Measurements from ENCODE around the gene TMEM163. TPM values are rescaled to one million over a fixed set of nuclear protein-coding genes. Genes with fewer than 3 reads are reported as not detected.

The TMEM163 gene
- total RNA-seq, 1 donor from 2014 or later: not detected

DNA sequence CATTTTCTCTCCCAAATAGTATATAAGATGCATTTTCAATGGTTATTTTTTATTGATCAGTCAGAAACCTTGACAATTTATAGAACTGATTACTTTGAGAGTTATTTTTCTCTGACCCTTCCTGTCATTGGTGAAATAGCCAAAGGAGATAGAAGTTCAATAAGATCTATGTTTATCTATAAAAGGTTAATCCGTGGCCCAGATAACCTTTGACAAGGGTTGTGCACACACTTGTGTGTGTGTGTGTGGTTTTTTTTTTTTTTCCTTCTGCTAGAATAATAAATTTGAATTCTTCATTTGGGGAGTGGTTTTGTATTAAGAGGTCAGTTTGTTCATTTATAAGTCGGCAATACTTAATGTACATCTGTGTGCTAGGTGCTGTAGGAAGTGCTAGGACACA lies 304.9 kb downstream of the TMEM163 start:
- no peaks in the 10 kb centered on the region for H3K9me3 Mint-ChIP-seq (ENCODE audit: unreplicated experiment)
- peaks cover 3% of the 10 kb centered on the region for H3K4me1 Mint-ChIP-seq (ENCODE audit: unreplicated experiment)
- H3K27ac Mint-ChIP-seq (ENCODE audit: unreplicated experiment): no peak overlapping the region
- no peaks in the 10 kb centered on the region for H3K36me3 Mint-ChIP-seq (ENCODE audit: unreplicated experiment)
- H3K27me3 Mint-ChIP-seq (ENCODE audit: unreplicated experiment): no peaks in the 10 kb centered on the region
- no peak for DNase-seq (ENCODE audit: extremely low spot score, unreplicated experiment)
- H3K4me3 Mint-ChIP-seq (ENCODE audit: unreplicated experiment): no peak overlapping the region
- TF ChIP-seq, protein P1, sequence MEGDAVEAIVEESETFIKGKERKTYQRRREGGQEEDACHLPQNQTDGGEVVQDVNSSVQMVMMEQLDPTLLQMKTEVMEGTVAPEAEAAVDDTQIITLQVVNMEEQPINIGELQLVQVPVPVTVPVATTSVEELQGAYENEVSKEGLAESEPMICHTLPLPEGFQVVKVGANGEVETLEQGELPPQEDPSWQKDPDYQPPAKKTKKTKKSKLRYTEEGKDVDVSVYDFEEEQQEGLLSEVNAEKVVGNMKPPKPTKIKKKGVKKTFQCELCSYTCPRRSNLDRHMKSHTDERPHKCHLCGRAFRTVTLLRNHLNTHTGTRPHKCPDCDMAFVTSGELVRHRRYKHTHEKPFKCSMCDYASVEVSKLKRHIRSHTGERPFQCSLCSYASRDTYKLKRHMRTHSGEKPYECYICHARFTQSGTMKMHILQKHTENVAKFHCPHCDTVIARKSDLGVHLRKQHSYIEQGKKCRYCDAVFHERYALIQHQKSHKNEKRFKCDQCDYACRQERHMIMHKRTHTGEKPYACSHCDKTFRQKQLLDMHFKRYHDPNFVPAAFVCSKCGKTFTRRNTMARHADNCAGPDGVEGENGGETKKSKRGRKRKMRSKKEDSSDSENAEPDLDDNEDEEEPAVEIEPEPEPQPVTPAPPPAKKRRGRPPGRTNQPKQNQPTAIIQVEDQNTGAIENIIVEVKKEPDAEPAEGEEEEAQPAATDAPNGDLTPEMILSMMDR (IDR thresholded peaks at IDR 0.05): no peak

DNA sequence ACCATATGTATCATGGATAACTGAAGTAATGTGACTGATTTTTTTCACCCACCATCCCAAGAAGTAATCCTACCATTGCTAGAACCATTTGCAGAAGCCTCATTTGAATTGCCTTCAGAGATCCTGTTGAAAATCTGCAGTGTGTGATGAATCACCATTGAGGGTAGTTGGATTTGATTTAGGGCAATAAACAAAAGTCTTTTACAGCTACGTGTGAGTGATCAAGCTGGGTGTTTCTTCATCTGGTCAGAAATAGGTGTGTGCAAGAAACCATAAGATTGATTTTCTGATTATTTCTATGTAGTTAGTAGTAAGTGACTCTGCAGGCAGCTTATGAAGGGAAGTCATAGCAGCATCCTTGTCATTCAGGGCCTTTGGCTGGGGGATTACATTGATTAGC lies 305.4 kb downstream of the TMEM163 start:
- H3K27ac Mint-ChIP-seq (ENCODE audit: unreplicated experiment): no peak overlapping the region
- peaks cover 5% of the 10 kb centered on the region for H3K4me1 Mint-ChIP-seq (ENCODE audit: unreplicated experiment)
- H3K9me3 Mint-ChIP-seq (ENCODE audit: unreplicated experiment): no peaks in the 10 kb centered on the region
- no peaks in the 10 kb centered on the region for H3K36me3 Mint-ChIP-seq (ENCODE audit: unreplicated experiment)
- DNase-seq (ENCODE audit: extremely low spot score, unreplicated experiment): no peak
- no peak overlapping the region for H3K4me3 Mint-ChIP-seq (ENCODE audit: unreplicated experiment)
- H3K27me3 Mint-ChIP-seq (ENCODE audit: unreplicated experiment): no peaks in the 10 kb centered on the region
- TF ChIP-seq, protein P1 (IDR thresholded peaks at IDR 0.05): no peak

DNA sequence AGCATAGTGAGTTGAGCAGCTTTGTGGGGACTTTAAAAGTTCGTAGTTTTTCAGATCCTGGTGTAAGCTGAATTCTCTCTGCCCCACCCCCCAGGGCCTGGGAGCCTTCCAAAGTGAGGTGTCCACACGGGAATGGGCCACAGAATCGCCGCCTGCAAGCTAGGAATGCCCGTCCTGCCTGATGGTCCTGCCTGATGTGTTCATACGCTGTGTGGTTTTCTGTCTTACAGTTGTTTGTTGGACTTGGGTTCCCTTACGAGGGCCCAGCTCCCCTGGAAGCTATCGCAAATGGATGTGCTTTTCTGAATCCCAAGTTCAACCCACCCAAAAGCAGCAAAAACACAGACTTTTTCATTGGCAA lies 306.2 kb downstream of the TMEM163 start:
- no peaks in the 10 kb centered on the region for H3K27me3 Mint-ChIP-seq (ENCODE audit: unreplicated experiment)
- TF ChIP-seq, protein P1 (IDR thresholded peaks at IDR 0.05): no peak
- H3K9me3 Mint-ChIP-seq (ENCODE audit: unreplicated experiment): no peaks in the 10 kb centered on the region
- H3K27ac Mint-ChIP-seq (ENCODE audit: unreplicated experiment): no peak overlapping the region
- no peaks in the 10 kb centered on the region for H3K36me3 Mint-ChIP-seq (ENCODE audit: unreplicated experiment)
- DNase-seq (ENCODE audit: extremely low spot score, unreplicated experiment): no peak
- H3K4me1 Mint-ChIP-seq (ENCODE audit: unreplicated experiment): peaks cover 8% of the 10 kb centered on the region
- H3K4me3 Mint-ChIP-seq (ENCODE audit: unreplicated experiment): no peak overlapping the region

DNA sequence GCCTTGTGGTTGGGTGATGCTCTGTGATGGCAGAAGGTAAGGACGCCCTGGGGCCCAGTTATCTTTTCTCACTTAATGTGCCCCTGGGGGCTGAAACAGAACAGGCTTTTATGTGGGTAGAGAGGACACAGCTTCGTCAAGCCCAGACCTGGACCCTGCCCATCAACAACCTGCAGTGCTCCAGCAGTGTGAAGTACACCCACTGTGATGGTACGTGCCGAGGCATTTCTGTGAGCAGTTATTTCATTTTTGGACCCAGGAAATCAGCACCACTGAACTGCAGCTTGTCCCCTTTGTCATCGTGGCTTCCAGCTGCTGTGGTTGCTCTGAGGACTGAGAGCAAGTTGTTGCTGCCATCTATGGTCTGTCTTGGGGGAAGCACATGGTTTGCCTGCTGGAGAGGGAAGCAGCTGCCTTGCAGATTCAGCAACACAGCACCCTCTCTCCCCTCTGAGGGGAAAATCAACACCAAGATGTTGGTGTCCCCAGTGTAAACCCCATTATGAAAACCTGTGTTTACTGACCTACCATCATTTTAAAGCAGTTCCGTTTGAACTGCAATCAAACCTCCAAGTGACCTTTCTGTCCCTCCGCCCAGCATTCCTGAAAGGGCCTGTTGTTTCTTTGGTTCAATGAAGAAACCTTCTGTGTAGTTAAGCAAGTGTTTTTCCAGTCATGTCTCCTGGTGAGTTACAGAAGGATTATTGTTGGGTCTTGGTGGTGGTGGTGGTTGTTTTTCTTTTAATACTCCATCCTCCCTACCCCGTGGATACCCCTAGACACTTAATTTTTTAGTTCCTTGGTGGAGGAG lies 306.8 kb downstream of the TMEM163 start:
- Mint-ChIP-seq H3K4me1 (ENCODE audit: unreplicated experiment) (peaks cover 8% of the 10 kb centered on the region), H3K9me3 (ENCODE audit: unreplicated experiment) (no peaks in the 10 kb centered on the region), H3K27me3 (ENCODE audit: unreplicated experiment) (no peaks in the 10 kb centered on the region), H3K4me3 (ENCODE audit: unreplicated experiment) (no peak overlapping the region), H3K27ac (ENCODE audit: unreplicated experiment) (no peak overlapping the region), H3K36me3 (ENCODE audit: unreplicated experiment) (no peaks in the 10 kb centered on the region)
- TF ChIP-seq, protein P1 (IDR thresholded peaks at IDR 0.05): peak; percentile 82
- peak; percentile 85 for DNase-seq (ENCODE audit: extremely low spot score, unreplicated experiment)

DNA sequence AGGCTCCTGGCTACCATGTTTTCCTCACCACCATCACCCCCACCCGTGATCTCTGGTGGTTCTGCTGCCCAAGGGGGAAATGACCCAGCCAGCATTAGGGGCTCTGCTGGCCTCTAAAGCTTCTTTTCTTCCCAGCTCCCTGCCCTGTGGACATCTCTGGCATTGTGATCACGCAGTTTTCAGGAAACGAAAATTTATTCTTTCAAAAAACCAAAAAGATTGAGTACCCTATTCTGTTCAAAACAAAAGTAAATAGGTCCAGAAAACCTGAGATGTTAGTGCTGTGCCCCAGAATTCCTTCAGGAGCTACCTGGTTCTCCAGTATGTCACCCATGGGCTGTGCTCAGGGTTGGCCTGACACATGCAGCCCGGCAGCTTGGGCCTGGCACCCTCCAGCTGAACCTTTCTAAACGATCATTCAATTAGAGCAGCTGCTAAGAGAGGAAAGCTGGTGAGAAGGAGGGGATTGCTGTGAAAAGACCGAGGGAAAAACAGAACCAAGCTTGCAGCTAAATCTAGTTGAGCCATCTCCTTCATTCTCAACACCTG lies 307.4 kb downstream of the TMEM163 start:
- Mint-ChIP-seq H3K27me3 (ENCODE audit: unreplicated experiment) (no peaks in the 10 kb centered on the region), H3K9me3 (ENCODE audit: unreplicated experiment) (no peaks in the 10 kb centered on the region), H3K36me3 (ENCODE audit: unreplicated experiment) (no peaks in the 10 kb centered on the region), H3K4me1 (ENCODE audit: unreplicated experiment) (peaks cover 8% of the 10 kb centered on the region), H3K27ac (ENCODE audit: unreplicated experiment) (no peak overlapping the region), H3K4me3 (ENCODE audit: unreplicated experiment) (no peak overlapping the region)
- TF ChIP-seq, protein P1 (IDR thresholded peaks at IDR 0.05): no peak
- no peak for DNase-seq (ENCODE audit: extremely low spot score, unreplicated experiment)
